ENCODE measurements around the gene CD1C.
"Not testable (repeated sequence)": the region's sequence is repeated elsewhere in the genome, so short reads cannot be mapped to it uniquely, and the experiment has no call there.

CD1C gene

DNA sequence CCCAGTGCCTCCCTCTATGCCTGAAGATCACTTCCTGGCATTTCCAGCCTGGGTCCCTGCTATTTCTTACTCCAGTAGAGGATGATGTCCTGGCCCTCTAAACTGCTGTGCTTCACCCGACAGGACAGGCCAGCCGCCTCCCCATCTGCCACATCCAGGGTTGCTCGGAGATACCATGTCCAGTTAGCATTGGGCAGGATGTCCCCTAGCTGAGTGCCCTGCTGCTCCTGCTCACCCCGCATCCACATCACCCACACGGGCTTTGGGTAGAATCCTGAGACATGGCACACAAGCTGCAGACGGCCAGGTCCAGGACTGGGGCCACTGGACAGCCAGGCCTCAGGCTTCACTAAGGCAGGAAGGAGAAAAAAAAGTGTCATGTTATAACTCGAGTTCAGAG, 39.6 kb downstream of the CD1C start:
- no peak for DNase-seq (ENCODE audit: low read depth in 2 of 2)

DNA sequence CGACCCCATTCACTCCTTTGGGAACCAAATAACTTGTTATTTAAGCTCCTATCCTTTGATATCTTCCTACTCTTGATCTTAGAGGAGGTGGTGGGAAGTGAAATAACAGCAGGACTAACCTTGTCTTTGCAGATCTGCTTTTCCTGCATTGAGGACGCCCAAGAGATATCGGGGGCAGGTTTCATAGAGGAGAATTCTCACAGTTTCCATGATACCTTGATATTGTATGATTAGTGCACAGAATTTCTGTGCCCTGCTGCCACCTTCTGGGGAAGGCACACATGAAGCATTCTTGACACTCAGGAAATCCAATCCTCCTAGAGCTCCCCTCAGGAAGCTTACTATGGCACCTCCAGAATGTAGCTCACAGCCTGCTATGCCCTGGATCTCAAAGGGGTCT, 40.0 kb downstream of the CD1C start:
- no peak for DNase-seq (ENCODE audit: low read depth in 2 of 2)

DNA sequence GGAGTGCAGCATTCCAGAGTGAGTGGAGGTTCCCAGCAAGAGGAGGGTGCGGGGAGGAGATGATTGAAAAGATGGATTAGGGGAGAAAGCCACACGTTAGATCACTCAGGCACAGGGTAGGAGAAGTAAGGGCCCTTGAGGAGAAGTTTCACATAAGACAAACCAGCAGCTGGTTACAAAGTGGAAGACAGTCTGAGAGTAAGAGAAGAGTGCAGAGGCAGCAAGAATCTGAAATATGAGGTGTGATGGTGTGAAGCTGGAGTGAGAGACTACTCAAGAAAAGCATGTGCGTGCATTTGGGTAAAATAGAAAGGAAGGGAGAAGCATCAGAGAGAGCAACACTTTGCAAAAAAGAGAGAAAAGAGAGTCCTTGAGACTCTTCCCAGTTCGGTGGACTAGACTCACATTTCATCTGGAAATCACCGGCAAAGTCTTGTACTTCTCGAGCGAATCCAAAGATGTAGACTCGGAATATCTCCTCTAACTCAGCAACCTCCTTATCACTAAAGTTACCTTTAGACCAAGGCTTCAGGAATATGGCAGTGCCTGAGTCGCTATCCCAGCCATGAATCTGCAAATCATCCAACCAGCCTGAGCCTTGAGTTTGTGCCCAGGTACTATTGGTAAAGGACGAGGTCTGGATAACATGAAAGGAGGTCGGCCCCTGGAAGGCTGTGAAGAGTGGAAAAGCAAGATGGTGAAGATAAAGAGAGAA, 40.8 kb downstream of the CD1C start:
- DNase-seq (ENCODE audit: low read depth in 2 of 2) = no peak

DNA sequence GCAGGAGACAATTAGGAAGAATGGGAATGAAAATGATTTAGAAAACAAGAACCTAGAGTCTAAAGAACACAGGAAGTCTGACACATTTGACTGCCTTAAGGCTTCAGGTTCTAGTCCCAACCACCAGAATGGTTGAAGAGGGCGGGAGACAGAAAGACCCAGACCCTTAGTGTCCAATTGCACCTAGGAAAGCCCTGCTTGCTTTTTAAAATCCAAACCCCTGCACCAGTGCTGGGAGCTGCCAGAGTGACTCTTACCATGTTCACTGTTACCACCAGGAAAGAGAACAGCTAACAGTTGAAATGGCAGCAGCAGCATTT, 41.3 kb downstream of the CD1C start:
- no peak for DNase-seq (ENCODE audit: low read depth in 2 of 2)

DNA sequence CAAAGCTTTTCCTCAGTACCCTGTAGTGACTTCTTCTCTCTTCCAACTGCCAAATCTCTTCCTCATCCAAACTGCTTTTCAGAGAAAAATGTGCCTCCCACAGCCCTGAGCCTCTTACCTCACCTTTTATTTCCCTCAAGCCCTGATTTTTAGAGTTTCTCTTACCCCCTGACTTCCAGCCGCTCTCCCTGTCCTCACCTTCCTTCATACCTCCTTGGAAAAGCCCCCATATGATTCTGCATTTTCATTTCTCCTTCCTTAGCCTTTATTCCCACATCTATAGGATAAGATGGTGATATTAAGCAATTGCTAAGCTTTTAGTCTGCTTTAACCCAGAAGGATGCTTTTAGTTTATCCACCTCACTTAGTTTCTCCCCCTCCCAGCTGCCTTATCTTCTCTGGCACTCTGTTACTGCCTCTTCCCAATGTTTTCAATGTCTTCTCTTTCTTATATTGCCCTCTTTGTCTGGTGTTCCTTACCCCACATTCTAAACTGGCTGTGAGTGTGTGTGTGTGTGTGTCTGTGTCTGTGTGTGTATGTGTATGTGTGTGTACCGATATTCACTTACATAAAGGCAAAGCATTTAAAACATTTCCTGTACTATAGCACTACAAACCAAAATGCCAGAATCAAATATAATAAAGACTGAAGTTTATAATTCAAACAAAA, 41.9 kb downstream of the CD1C start, which contains the start of gene CD1B:
Gene CD1B (minus strand): TSS at position 51 of the 670 bp plus-strand sequence. CDS start 108 bp downstream, outside the sequence.
- DNase-seq (ENCODE audit: low read depth in 2 of 2) = no peak

DNA sequence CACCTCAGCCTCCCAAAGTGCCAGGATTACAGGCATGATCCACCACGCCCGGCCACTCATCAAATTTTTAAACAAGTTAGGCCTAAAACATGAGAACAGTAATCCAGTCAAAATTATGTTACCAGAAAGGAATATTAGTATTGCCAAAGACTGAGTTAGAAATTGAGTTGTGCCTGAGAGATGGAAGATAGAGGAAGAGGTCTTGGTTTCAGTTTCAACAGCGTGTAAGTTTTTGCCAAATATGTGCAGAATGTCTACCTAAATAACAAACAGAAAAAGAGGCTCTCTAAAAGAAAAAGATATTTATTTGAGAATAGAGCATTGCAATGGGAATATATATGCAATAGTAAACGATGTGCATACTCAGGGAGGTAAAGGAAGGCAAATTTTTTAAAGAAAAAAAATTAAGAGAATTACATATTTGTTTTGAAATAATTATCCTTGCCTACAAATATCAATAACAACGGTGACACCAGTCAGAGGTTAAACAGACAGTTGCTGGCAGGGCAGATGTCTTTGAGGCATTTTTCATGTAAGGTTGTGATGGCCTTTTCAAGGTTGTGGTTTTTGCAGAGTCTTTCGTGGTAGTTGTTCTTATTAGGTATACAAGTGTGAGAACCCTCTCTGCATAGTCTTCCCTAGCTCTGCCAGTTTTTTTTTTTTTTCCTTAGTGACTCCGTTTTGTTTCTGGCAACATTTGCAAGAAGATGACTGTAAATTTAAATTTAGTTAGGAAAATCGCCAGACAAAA, 43.9 kb downstream of the CD1C start:
- no peak for DNase-seq (ENCODE audit: low read depth in 2 of 2)

DNA sequence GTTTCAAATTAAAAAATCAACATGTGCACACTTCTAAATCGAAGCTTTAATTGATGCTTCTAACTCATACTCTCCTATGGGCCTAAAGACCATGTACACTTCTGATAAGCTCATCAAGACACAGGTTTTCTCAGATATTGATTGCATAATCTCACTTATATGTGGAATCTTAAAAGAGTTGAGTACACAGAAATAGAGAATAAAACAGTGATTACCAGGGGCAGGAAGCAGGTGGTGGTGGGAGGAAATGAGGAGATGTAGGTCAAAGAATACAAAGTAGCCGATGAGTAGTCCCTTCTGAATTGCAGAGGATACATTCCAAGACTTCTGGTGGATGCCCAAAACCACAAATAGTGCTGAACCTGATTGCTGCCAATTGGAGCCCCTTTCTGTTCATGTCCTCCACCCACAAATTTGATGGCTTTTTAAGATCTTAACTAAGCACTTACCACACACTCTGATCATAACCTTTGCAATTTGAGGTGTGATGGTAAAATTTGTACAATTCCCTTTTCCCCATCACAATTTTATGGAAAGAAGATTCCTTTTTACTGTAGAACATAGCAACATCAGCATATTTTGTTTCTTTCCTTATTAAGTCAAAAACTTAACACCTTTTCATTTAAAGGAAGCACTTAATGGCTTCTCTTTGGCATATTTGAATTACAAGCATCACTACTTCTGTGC, 44.9 kb downstream of the CD1C start:
- no peak for DNase-seq (ENCODE audit: low read depth in 2 of 2)

DNA sequence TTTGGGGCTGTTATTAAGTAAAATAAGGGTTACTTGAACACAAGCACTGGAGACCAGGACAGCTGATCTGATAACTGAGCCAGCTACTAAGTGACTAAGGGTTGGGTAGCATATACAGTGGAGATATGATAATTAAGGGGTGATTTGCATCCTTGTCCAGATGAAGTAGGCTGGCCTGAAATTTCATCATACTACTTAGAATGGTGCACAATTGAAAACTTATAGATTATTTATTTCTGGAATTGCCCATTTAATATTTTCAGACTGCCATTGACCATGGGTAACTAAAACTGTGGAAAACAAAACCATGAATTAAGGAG, 45.5 kb downstream of the CD1C start:
- no peak for DNase-seq (ENCODE audit: low read depth in 2 of 2)

DNA sequence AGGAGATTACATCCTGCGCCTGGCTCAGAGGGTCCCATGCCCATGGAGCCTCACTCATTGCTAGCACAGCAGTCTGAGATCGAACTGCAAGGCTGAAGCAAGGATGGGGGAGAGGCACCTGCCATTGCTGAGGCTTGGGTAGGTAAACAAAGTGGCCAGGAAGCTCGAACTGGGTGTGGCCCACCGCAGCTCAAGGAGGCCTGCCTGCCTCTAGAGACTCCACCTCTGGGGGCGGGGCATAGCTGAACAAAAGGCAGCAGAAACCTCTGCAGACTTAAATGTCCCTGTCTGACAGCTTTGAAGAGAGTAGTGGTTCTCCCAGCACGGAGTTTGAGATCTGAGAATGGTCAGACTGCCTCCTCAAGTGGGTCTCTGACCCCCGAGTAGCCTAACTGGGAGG, 46.7 kb downstream of the CD1C start:
- not testable (repeated sequence) for DNase-seq (ENCODE audit: low read depth in 2 of 2)

Measured in fibroblast of skin of left biceps (primary cell).